T-helper 2 cell (primary cell): Measurements from ENCODE around the gene TBXA2R.
A peak's percentile ranks its signal among the peaks of the same experiment; 100 is the strongest.
"Not testable (repeated sequence)": the region's sequence is repeated elsewhere in the genome, so short reads cannot be mapped to it uniquely, and the experiment has no call there.

Source experiments
- DNase-seq, 5 experiments: peaks; one replicate each; pipeline versions ENCODE4 v3.0.0 to v3.0.0-alpha.2; 2012 to 2022

The TBXA2R gene

DNA sequence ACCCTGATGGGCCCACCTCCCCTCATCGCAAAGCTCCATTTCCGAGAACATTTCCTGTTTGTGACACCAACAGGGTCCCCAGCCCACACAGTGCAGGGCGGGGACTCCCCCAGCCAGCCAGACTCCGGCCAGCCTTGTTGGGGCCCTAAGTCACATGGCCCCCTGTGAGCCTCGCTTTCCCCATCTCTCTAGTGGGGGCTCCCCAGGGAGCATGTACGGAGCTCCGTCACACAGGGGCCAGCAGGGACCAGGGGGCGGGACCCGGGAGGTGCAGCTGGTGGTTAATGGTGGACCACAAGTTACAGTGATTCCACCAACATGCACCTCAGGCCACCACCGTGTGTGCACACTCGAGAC, 1.7 kb downstream of the TBXA2R start:
- no peak for DNase-seq

DNA sequence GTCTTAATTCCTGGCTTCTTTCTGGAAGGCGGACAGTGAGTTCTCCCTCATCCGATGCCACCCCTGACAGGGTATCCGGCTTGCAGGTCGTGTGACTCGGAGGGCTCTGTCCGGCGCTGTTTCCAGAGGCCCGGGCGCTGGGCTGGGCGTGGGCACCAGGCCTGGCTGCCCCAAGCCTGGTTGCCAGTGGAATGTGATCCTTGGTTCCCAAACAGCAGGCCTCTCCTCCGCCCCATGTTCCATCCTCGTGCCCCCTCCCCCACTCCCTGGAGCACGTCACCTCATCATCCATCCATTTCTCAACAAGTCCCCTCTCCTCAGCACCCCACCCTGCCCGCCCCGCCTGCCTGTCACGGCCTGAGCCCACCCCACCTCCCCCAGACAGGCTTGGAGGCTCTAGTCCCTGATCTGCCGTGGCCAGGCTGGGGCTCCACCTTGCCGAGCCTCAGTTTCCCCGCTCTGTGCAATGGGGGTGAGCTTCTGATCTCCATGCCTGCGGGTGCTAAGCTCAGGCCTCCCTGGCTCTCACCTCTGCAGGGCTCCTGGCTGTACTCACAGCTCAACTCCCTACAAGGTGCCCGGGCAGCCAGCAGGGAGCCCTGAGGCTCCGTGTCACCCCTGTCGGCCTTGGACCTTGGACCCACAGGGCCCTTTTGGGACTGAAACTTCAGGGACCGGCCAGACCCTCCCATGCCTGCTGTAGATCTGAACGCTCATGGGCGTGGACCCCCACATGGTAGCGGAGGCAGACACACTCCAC, 2.3 kb downstream of the TBXA2R start:
- no peak for DNase-seq

DNA sequence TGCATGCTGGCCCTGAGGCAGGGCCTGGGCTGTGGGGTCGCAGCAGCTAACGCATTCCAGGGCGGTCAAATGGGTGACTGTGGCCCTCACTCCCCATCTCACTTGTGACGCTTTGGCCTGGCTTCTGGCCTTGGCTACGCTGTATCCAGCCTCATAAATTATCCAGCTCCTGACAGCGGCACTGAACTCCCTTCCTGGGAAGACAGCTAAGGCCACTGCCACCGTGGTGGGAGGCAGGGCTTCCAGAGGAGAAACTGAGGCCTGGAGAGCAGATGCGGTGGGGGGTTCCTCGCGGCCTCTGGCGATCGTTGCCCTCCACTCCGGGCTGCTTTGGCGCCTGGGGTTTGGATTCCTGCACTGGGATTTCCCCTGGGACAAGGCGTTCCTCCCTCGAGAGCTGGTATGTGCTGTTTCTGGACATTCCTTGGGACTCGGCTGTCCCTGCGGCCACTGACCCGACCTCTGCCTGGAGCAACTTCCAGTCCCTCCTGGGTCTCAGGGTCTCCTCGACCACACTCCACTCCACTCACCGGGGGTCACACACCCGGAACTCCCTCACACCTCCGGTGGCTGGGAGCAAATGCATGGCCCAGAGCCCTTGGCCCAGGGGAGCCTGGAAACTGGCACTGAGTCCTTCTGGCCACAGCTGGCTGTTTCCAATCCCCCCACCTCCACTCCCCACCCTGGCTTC, 3.4 kb downstream of the TBXA2R start:
- DNase-seq, result no peak

DNA sequence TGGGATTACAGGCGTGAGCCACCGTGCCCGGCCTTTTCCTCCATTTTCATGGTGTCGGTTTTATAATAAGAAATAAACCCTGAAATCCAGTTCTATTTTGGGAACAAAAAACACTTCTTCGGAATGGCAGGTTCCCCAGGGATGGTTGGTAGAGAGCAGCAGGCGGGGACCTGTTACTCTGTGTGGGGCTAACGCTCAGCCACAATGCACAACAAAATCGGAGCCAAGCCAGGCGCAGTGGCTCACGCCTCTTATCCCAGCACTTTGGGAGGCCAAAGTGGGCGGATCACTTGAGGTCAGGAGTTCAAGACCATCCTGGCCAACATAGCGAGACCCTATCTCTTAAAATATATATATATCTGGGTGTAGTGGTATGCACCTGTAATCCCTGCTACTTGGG, 5.7 kb downstream of the TBXA2R start:
- DNase-seq, result no peak

DNA sequence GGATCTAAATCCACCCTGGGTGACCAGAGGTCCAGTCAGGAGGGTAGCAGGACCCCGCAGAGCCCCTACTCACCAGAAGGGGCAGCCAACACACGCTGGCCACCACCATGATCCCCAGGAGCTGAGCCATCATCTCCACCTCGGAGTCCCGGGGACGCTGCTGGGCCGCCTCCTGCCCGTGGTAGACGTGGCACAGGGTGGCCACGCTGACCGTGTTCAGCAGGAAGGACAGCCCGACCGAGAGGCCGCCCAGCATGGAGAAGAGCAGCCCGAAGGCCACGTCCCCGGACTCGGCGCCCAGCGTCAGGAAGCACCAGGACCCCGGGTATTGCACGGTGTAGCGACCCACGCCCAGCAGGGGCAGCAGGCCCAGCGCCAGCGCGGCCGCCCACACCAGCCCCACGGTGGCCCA, 6.9 kb downstream of the TBXA2R start:
- DNase-seq, result no peak

DNA sequence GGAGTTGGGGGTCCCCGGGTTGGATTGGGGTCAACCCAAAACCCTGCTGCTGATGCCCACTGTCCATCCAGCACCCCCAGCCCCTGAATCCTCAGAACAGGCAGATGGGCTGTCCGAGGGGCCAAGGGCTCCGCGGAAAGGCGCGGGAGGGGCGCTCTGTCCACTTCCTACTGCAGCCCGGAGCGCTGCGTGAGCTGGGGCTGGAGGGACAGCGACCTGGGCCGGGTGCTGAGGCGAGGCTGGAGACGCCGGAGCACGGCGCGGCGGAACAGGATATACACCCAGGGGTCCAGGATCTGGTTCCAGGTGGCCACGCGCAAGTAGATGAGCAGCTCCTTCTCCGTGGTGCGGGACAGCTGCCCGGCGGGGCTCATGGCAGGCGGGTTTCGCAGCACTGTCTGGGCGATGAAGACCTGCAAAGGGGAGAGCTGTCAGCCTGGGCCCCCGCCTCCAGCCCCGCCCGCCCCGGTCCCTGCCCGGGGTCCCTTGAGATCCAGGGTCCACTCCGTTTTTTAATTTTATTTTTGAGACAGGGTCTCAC, 11.1 kb downstream of the TBXA2R start:
- no peak for DNase-seq

DNA sequence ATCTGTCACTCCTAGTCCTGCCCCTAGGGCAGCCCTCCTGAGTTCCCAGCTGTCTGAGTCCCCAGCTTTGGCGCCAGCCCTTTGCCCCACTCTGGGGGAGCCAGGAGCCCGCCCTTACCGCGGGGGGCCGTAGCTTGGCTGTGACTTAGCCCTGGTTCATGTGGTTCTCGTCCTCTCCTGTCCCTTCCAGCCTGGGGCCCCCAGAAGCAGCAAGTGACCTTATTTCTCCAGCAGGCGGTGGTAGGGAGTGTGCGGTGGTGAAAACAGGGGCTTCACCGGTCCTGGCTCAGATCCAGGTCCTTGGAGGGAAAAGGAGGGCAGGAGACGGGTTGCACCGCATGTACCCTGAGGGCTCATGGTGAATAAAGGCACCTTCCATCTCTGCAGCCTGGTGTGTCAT, 13.5 kb downstream of the TBXA2R start:
- no peak for DNase-seq

DNA sequence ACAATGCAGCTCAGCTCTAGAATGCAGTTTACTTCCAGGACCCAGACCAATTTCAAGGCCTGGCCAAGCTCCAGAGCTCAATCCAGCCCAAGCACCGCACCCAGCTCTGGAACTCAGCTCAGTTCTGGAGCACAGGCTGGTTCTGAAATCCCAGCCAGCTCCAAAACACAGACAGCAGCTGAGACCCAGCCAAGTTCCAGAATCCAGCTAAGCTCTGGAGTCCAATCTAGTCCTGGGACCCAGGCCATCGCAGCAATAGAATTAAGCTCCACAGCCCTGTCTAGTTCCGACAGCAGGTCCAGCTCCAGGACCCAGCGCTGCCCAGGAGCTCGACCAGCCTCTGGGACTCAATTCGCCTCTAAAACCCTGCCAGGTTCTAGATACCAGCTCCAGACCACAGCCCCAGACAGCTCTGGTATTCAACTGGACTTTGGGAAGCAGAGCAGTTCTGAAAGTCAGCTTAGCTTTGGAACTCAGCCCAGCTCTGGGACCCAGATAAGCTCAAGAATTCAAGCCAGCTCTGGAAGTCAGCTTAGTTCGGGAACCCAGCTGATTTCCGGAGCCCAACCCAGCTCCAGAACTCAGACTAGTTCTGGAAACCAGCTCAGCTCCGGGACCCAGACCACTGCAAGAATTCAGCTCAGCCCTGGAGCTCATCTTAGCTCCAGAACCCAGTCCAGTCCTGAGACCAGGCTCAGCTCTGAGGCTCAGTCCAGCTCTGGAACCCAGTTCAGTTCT, 14.6 kb downstream of the TBXA2R start:
- DNase-seq, result no peak

DNA sequence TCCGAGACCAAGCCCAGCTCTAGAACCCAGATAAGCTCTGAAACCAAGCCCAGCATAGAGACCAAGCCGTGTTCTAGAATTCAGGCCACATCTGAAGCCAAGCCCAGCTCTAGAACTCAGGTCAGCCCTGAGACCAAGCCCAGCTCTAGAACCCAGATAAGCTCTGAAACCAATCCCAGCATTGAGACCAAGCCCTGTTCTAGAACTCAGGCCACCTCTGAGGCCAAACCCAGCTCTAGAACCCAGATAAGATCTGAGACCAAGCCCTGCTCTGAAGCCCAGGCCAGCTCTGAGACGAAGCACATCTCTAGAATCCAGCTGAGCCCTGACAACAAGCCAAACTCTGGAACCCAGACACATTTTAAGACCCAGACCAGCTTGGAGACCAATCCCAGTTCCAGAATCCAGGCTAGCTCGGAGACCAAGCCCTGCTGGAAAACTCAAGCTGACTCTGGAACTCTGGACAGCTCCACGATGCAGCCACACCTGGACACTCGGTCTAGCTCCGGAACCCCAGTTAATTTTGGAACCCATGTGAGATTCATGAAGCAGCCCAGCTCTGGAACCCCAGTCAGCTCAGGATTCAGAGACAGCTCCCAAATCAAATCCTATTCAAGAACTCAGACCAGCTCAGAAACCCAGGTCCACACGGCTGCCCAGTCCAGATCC, 15.6 kb downstream of the TBXA2R start:
- no peak for DNase-seq

DNA sequence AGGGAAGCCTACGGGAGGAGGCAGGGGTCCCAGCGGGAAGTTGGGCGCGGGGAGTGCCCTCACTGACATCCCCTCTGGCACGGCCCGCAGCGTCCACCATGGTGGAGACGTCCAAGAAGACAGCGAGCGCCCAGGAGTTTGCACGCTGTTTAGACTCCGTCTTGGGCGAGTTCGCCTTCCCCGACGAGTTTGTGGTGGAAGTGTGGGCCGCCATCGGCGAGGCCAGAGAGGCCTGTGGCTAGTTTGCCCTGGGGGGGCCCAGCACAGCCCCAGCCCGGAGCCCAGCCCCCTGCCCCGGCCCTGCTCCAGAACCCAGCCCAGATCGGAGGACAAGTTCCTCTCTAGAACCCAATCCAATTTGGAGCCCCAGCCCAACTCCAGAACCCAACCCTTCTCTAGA, 16.7 kb downstream of the TBXA2R start:
- no peak for DNase-seq

DNA sequence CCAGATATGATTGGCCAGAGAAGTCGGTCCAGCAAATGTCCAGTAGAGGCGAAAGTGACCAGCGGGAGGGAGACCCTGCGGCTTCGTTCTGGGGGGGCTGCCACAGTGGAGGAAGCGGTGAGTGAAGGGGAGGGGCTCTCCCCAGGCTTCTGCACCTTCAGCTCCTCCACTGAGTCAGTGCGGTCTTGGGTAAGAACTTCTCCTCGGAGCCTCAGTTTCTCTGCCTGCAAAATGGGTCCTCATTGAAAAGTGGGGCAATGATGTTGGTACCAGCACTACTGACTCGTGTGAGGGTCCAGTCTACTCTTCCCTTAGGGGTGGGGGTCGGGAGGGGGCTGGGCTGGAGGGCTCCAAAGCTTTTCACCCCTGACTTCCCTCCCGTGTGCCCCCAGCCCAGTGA, 17.2 kb downstream of the TBXA2R start:
- DNase-seq, result no peak

DNA sequence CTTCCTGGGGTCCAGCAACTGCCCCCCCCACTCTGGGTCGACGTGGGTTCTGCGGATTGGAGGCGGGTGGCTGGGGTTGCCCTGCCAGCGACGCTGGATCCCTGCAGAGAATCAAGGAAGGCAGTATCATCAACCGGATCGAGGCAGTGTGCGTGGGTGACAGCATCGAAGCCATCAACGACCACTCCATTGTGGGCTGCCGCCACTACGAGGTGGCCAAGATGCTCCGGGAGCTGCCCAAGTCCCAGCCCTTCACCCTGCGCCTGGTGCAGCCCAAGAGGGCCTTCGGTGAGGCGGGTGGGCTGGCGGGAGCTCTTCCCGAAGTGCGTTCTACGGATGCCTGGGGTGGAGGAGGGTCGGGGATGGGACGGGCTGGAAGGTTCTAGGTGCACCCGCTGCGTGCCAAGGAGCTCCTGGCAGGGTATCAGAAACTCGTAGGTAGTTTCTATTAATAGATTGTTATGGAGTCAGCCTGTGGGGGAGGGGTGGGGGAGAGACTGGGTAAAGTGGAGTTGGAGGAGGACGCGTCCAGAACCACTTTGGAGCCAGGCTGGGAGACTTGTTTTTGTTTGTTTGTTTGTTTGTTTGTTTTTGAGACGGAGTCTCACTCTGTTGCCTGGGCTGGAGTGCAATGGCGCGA, 19.8 kb downstream of the TBXA2R start:
- DNase-seq, result no peak

DNA sequence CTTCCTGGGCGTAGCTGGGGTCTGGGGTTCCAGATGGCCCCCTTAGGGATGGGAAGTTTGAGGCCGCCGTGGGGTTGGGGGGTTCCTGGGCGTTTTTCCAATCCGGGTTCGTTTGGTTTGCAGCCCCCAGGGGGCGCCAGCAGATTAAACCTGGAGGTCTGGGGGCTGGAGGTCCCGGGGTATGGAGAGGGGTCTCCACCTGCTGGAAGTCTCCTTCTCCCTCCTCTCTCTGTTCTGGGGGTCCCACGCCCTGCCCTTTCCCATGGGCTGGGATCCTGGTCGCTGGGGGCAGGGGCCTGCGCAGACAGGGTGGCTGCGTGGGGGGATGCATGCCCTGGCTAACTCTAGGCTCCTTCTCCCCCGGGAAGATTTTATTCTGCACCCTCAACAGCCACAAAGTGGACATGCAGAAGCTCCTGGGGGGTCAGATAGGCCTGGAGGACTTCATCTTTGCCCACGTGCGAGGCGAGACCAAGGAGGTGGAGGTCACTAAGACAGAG, 20.5 kb downstream of the TBXA2R start:
- DNase-seq, result peak in 1 of 5 experiments; percentile 24

DNA sequence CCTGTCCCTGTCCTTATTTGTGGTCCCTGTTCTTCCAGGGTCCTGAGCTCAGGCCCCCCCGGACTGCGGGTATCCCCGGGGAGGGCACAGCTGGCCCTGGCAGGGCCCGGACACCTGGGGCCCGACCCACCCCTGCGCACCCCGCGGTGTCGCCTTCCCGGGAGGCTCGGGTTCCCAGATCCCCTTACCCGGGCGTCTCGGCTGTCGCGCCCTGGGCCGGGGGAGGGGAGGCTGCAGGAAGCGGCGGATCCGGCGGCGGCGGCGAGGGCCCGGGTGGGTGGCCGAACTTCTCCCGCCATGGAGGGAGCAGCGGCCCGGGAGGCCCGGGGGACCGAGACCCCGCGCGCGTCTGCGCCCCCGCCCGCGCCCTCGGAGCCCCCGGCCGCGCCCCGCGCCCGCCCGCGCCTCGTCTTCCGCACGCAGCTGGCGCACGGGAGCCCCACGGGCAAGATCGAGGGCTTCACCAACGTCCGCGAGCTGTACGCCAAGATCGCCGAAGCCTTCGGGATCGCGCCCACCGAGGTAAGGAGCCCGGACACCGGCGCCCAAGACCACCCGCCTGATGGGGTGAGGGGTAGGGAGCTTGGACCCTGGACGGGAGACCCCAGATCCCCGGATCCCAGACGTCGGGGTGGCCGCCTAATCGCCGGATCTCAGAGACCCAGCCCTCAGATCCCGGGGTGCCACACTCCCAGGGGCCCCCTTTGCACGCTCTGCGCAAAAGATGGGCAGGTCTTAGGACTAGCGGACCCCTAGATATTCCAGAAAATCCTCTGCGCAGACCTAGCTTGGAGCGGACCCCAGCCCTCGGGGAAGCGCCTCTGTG, 21.2 kb downstream of the TBXA2R start, which contains the start of gene GIPC3:
GIPC3 (plus strand) TSS at position 178 of the 826 bp plus-strand sequence; CDS start at position 298, 120 bp downstream.
- DNase-seq, result no peak

DNA sequence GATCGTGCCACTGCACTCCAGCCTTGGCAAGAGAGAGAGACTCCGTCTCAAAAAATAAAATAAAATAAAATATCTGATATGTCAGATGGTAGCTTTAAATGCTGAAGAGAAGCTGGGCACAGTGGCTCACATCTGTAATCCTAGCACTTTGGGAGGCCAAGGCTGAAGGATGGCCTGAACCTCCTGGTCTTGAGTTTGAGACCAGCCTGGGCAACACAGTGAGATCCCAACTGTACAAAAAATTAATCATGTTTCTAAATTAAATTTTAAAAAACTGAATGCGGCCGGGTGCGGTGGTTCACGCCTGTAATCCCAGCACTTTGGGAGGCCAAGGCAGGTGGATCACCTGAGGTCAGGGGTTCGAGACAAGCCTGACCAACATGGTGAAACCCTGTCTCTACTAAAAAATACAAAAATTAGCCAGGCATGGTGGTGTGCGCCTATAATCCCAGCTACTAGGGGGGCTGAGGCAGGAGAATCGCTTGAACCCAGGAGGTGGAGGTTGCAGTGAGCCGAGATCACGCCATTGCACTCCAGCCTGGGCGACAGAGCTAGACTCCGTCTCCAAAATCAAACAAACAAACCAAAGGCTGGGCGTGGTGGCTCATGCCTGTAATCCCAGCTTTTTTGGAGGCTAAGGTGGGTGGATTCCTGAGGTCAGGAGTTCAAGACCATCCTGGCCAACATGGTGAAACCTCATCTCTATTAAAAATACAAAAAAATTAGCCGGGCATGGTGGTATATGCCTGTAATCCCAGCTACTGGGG, 22.5 kb downstream of the TBXA2R start:
- not testable (repeated sequence) for DNase-seq

DNA sequence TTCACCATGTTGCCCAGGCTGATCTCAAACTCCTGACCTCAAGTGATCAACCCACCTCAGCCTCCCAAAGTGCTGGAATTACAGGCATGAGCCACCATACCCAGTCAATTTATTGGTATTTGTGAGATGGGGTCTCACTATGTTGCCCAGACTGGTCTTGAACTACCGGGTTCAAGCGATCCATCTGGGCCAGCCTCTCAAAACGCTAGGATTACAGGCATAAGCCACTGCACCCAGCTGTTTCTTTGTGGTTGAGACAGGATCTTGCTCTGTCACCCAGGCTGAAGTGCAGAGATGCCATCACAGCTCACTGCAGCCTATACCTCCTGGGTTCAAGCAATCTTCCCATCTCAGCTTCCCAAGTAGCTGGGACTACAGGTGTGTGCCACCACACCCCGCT, 24.9 kb downstream of the TBXA2R start:
- DNase-seq, result not testable (repeated sequence)

DNA sequence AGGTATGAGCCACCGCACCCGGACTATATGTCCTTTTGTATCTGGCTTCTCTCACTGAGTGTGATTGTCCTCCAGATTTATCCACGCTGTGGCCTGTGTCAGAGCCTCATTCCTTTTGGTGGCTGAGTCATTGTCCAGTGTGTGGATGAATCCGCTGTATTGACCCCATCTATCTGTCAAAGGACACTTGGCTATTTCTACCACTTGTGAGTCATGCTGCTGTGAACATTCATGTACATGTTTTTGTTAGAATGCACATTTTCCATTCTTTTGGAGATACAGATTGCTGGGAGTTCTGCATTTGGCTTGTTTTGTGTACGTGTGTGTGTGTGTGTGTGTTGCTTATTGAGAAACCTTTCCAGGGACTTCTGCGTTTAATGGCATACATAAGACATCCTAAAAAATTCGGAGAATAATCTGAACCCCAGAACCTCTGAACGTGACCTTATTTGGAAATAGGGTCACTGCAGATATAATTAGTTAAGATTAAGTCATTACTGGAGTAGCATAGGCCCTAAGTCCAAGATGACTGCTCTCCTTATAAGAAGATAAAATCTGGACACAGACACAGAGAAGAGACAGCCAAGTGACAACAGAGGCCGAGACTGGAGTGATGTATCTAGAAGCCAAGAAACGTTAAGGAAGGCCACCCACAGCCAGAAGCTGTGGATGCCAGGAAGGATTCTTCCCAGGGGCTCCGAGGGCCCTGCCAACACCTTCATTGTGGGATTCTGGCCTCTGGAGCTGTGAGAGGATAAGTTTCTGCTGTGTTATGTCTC, 26.3 kb downstream of the TBXA2R start:
- no peak for DNase-seq

DNA sequence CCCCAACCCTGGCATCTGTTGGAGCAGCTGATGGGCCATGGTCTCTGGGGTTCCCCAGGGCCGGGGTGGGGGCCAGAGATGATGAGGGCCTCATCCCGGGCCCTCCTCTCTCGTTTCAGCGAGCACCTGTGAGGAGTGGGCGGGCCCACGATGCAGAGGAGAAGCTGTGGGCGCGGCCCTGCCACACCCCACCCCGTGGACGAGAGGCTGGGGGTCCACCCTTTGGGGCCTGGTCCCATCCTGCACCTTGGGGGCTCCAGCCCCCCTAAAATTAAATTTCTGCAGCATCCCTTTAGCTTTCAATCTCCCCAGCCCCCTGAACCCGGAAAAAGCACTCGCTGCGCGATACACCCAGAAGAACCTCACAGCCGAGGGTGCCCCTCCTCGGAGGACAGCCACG, 28.3 kb downstream of the TBXA2R start:
- no peak for DNase-seq

DNA sequence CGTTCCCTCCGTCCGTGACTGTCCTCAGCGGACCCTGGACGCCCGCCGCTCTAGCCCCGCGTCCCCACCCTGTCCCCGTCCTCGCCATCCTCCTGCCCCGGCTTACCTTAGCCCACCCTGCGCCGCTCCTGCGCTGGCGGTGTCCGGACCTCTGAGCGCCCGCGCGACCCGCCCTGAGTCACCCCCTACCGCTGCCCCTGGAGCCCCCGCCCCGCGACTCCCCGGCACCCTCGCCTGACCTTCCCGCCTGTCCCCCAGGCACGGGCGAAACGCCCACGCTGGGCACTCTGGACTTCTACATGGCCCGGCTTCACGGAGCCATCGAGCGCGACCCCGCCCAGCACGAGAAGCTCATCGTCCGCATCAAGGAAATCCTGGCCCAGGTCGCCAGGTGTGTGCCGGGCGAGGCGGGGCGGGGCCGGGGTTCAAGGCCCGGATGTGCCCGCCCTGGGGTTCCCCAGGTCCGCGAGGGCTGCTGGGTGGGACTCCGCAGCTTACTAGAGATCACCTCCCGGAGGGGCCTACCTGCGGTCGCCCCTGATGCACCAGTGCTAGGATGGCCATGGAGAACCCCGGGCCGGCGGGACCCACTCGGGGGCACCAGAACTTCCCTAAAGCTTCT, 28.8 kb downstream of the TBXA2R start:
- no peak for DNase-seq
